Activated CD4-positive, alpha-beta T cell treated with anti-CD3 and anti-CD28 coated beads for 48 hours (primary cell): ENCODE measurements around the gene NLGN1.

Experiments
- DNase-seq: peaks from one replicate; pipeline ENCODE4 v3.0.0-alpha.2; 2020

Gene NLGN1

GRCh38 chr3:173923204-173923603 is 525.7 kb downstream of the NLGN1 start:
- no peak for DNase-seq

GRCh38 chr3:173930251-173930650 is 532.7 kb downstream of the NLGN1 start:
- no peak for DNase-seq

- no peak for DNase-seq
These were observed 535.1 kb downstream of the NLGN1 start for GRCh38 chr3:173932624-173933023.

GRCh38 chr3:173933113-173933512 is 535.6 kb downstream of the NLGN1 start:
- DNase-seq: no peak

GRCh38 chr3:173936316-173936715 is 538.8 kb downstream of the NLGN1 start:
- no peak for DNase-seq

- DNase-seq: no peak
These were observed 540.6 kb downstream of the NLGN1 start for GRCh38 chr3:173938159-173938558.

- DNase-seq: no peak
These were observed 541.1 kb downstream of the NLGN1 start for GRCh38 chr3:173938616-173939015.

GRCh38 chr3:173939331-173939730 is 541.8 kb downstream of the NLGN1 start:
- DNase-seq: no peak

- no peak for DNase-seq
These were observed 545.7 kb downstream of the NLGN1 start for GRCh38 chr3:173943264-173943663.

- no peak for DNase-seq
These were observed 547.6 kb downstream of the NLGN1 start for GRCh38 chr3:173945170-173945569.

- DNase-seq: no peak
These were observed 548.3 kb downstream of the NLGN1 start for GRCh38 chr3:173945806-173946205.

- DNase-seq: no peak
These were observed 557.1 kb downstream of the NLGN1 start for GRCh38 chr3:173954647-173955046.

GRCh38 chr3:173957646-173958045 is 560.1 kb downstream of the NLGN1 start:
- DNase-seq: no peak

GRCh38 chr3:173958805-173959204 is 561.3 kb downstream of the NLGN1 start:
- DNase-seq: no peak

- DNase-seq: no peak
These were observed 572.7 kb downstream of the NLGN1 start for GRCh38 chr3:173970281-173970680.

- DNase-seq: no peak
These were observed 578.7 kb downstream of the NLGN1 start for GRCh38 chr3:173976281-173976680.

- no peak for DNase-seq
These were observed 580.2 kb downstream of the NLGN1 start for GRCh38 chr3:173977747-173978146.

GRCh38 chr3:173983343-173983742 is 585.8 kb downstream of the NLGN1 start:
- no peak for DNase-seq

- DNase-seq: no peak
These were observed 589.4 kb downstream of the NLGN1 start for GRCh38 chr3:173986861-173987410.

GRCh38 chr3:173988909-173989308 is 591.4 kb downstream of the NLGN1 start:
- no peak for DNase-seq

- DNase-seq: no peak
These were observed 594.9 kb downstream of the NLGN1 start for GRCh38 chr3:173992416-173992815.

- DNase-seq: no peak
These were observed 595.8 kb downstream of the NLGN1 start for GRCh38 chr3:173993299-173993698.

- DNase-seq: no peak
These were observed 603.1 kb downstream of the NLGN1 start for GRCh38 chr3:174000675-174001074.

GRCh38 chr3:174002543-174002942 is 605.0 kb downstream of the NLGN1 start:
- no peak for DNase-seq

GRCh38 chr3:174010907-174011306 is 613.4 kb downstream of the NLGN1 start:
- no peak for DNase-seq

GRCh38 chr3:174016186-174016585 is 618.6 kb downstream of the NLGN1 start:
- no peak for DNase-seq
